Transverse colon (tissue), 4 donors: ENCODE measurements around the gene GTF2F2.

Source experiments
- EP300 ChIP-seq: sonication (generic); formaldehyde crosslinking; IDR thresholded peaks from one replicate; pipeline ENCODE4 v1.6.1; 2017; ENCODE audit warnings: antibody characterized with exemption, low read depth
- POLR2A ChIP-seq: fragments of 450-650 bp; IDR thresholded peaks from one replicate; pipeline ENCODE4 v1.6.1; 2016; ENCODE audit warnings: antibody characterized with exemption, mild to moderate bottlenecking, moderate library complexity
- POLR2AphosphoS5 ChIP-seq, 3 donors: sonication (generic); formaldehyde crosslinking; IDR thresholded peaks; one replicate each; pipeline ENCODE4 v1.6.1; 2016; ENCODE audit warnings: antibody characterized with exemption in 3 of 3
- TF ChIP-seq, protein P1 (sequence below), 5 experiments: fragments of 200-600 bp in 3 of 5; fragments of 450-650 bp in 2 of 5; sonication (generic) in 3 of 5; IDR thresholded peaks; 1 replicate in 2 of 5; 2 replicates in 3 of 5; pipeline ENCODE4 v1.5.1; 2016 to 2017; ENCODE audit warnings: antibody characterized with exemption in 5 of 5, inconsistent platforms in 3 of 5, mild to moderate bottlenecking in 2 of 5, moderate library complexity in 1 of 5

DNA sequence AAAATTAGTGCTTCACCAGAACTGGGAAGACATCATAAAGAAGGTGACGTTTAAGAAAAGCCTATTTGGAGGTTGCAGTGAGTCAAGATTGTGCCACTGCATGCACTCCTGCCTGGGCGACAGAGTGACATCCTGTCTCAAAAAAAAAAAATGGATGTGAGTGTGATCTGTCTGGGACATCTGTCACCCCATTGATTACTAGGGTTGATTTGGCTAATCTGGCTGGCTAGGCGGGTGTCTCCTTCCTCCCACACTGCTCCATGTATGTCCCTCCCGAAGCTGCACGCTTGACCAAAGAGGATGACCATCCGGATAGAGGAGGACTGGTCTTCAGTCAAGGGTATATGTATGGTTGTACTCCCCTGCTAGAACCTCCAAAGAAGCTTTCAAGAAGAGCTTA, 2.6 kb downstream of the GTF2F2 start:
- TF ChIP-seq, protein P1, sequence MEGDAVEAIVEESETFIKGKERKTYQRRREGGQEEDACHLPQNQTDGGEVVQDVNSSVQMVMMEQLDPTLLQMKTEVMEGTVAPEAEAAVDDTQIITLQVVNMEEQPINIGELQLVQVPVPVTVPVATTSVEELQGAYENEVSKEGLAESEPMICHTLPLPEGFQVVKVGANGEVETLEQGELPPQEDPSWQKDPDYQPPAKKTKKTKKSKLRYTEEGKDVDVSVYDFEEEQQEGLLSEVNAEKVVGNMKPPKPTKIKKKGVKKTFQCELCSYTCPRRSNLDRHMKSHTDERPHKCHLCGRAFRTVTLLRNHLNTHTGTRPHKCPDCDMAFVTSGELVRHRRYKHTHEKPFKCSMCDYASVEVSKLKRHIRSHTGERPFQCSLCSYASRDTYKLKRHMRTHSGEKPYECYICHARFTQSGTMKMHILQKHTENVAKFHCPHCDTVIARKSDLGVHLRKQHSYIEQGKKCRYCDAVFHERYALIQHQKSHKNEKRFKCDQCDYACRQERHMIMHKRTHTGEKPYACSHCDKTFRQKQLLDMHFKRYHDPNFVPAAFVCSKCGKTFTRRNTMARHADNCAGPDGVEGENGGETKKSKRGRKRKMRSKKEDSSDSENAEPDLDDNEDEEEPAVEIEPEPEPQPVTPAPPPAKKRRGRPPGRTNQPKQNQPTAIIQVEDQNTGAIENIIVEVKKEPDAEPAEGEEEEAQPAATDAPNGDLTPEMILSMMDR (IDR thresholded peaks at IDR 0.05), result no peak
- no peak for TF ChIP-seq POLR2A
- TF ChIP-seq EP300, result no peak
- no peak for TF ChIP-seq POLR2AphosphoS5 (IDR thresholded peaks at IDR 0.05)
